ENCODE data around the gene CFC1.
"Not testable (repeated sequence)": the region's sequence is repeated elsewhere in the genome, so short reads cannot be mapped to it uniquely, and the experiment has no call there.

The CFC1 gene

DNA sequence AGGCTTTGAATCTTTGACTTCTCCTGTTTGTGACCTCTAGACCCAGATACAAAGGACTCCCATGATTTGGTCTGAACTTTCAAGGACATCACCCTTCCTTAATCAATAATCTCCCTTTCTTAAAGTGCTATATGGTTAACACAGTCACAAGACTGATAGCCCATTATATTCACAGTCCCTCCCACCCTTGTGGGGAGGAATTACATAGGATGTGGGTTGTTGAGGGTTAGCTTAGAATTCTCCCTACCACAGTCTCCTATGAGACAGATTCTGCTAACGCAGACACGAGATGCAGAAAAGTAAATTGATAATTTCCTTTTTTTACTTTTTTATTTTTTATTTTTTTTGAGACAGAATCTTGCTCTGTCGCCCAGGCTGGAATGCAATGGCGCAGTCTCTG, 45.2 kb downstream of the CFC1 start:
- not testable (repeated sequence) for H4K20me1 ChIP-seq, H3K9me3 ChIP-seq, H3K4me2 ChIP-seq, H3K9ac ChIP-seq, H3K4me1 ChIP-seq, H3K27me3 ChIP-seq, H3K27ac ChIP-seq, H3K4me3 ChIP-seq, H3K36me3 ChIP-seq

GRCh38 chr2:130549475-130549874, 49.9 kb downstream of the CFC1 start:
- H3K4me2 ChIP-seq, H4K20me1 ChIP-seq, H3K4me1 ChIP-seq, H3K27ac ChIP-seq, H3K27me3 ChIP-seq, H3K4me3 ChIP-seq, H3K9ac ChIP-seq, H3K9me3 ChIP-seq, H3K36me3 ChIP-seq: not testable (repeated sequence)

DNA sequence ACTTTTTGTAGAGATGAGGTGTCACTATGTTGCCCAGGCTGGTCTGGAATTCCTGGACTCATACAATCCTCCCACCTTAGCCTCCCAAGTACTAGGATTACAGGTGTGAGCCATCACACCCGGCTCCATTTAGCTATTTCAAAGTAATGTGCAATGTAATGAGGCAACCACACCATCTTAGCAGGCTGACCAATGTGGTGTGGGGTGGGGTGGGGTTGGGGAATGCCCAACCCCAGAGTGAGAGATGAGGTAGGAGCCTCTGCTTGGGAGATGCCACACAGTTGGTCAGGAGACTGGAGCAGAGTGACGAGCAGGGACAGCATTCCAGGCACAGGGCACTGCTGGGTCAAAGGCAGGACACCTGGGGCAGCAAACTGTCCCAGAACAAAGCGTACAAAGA, 51.0 kb downstream of the CFC1 start:
- not testable (repeated sequence) for H3K4me3 ChIP-seq, H4K20me1 ChIP-seq, H3K36me3 ChIP-seq, H3K4me2 ChIP-seq, H3K9me3 ChIP-seq, H3K9ac ChIP-seq, H3K27me3 ChIP-seq, H3K27ac ChIP-seq, H3K4me1 ChIP-seq

DNA sequence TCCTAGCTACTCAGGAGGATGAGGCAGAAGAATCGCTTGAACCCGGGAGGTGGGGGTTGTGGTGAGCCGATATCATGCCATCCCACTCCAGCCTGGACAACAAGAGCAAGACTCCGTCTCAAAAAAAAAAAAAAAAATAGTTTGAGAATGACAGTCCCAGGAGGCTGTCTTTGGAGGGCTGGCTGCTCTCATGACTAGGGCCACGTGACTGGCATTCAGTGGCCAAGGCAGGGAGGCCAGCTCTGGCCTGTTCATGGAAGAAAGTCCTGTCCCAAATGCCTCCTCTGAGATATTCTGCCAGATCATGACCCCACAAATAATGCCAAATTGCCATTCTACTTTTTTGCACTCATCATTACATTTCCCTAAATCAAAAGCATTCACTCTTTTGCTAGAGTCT, 54.4 kb downstream of the CFC1 start:
- not testable (repeated sequence) for H3K27ac ChIP-seq, H3K36me3 ChIP-seq, H3K4me1 ChIP-seq, H4K20me1 ChIP-seq, H3K4me2 ChIP-seq, H3K27me3 ChIP-seq, H3K9me3 ChIP-seq, H3K4me3 ChIP-seq, H3K9ac ChIP-seq

GRCh38 chr2:130543785-130544528, 55.4 kb downstream of the CFC1 start:
- H3K9me3 ChIP-seq, H3K9ac ChIP-seq: not testable (repeated sequence)

DNA sequence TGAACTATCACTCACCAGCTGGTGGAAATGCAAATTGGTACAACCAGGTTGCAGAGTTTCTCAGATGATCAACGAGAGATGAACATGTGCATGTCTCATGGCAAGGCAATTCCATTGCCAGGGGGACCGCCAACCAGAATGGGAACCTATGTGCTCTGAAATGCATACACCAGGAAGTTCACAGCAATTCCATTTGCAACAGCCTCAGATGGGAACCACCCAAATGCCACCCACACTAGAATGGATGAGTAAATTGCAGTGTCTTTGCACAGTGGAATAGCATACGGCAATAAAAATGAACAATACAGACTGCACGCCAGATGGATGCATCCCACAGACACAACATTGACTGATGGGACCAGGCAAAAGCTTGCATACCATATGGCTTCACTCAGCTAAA, 56.6 kb downstream of the CFC1 start:
- not testable (repeated sequence) for H3K9ac ChIP-seq, H3K9me3 ChIP-seq, H3K4me1 ChIP-seq, H4K20me1 ChIP-seq, H3K27me3 ChIP-seq, H3K4me2 ChIP-seq, H3K36me3 ChIP-seq, H3K4me3 ChIP-seq, H3K27ac ChIP-seq

More at GRCh38 chr2:130543785-130544528, 55.4 kb downstream of the CFC1 start:
- not testable (repeated sequence) for H3K27me3 ChIP-seq, H3K4me1 ChIP-seq, H4K20me1 ChIP-seq, H3K36me3 ChIP-seq, H3K27ac ChIP-seq, H3K4me3 ChIP-seq, H3K4me2 ChIP-seq

Measured in BLaER1 (cell line).